Left forelimb (tissue), 1 donor: ENCODE results near the gene SV2C.
"Not testable (repeated sequence)": the region's sequence is repeated elsewhere in the genome, so short reads cannot be mapped to it uniquely, and the experiment has no call there.

ENCODE experiments used
- DNase-seq: peaks from one replicate; pipeline ENCODE4 v3.0.0-alpha.2; 2018; ENCODE audit warnings: low spot score

SV2C gene

GRCh38 chr5:76199336-76200318 is 116.4 kb downstream of the SV2C start:
- DNase-seq = no peak

GRCh38 chr5:76202182-76202581 is 119.0 kb downstream of the SV2C start:
- no peak for DNase-seq

- DNase-seq = no peak
Measured at GRCh38 chr5:76204191-76204590, 121.0 kb downstream of the SV2C start.

DNA sequence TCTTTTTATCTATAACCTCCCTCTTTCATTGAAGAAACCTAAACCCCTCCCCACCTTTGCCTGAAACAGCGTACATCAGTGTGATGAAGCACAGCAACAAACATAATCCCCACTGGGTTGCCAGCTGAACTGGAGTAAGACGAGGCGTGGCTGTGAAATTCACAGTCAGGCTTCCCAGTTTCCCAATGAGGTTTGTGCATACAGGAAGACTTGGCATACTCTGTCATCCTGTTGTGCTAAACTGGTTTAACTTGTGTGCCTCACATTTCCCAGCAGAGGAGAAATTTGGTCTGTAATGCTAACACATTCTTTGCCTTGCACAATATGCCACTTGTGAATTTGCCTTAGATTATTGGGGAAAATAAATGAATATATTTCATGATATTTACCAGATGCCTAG is 121.5 kb downstream of the SV2C start:
- DNase-seq = no peak

- DNase-seq = no peak
Measured at GRCh38 chr5:76207120-76207519, 123.9 kb downstream of the SV2C start.

DNA sequence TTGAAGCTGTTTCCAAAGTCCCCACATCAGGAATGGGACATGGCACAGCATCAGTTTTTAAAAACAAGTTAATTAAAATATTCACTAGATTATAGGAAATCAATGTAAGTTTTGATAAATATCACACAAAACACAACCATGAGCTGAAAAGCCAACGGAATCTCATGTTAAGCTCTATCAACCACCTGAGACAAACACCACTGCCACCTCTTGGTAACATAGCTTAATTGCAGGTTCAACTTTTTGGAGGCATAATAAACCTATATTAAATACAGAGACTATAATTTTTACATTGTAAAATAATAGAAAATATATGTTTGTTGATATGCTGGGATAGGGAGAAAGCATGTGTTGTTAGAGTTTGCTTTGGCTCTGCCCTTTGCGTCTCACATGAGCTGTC is 126.1 kb downstream of the SV2C start:
- DNase-seq = no peak

GRCh38 chr5:76210946-76211345 is 127.8 kb downstream of the SV2C start:
- no peak for DNase-seq

DNA sequence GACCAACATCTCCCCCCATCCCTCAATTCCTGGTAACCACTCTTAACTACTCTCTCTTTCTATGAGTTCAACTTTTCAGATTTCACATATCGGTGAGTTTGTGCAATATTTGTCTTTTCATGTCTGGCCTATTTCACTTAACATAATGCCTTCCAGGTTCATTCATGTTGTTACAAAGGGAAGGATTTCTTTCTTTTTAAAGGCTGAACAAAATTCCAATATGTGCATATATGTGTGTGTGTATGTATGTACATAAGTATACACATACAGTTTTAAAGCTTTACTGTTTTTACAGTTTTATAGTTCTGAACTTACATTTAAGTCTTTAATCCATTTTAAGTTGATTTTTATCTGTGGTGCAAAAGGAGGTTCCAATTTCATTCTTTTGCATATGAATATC is 130.7 kb downstream of the SV2C start:
- no peak for DNase-seq

- no peak for DNase-seq
Measured at GRCh38 chr5:76216748-76217147, 133.6 kb downstream of the SV2C start.

- DNase-seq = no peak
Measured at GRCh38 chr5:76219636-76220035, 136.5 kb downstream of the SV2C start.

GRCh38 chr5:76221311-76221710 is 138.1 kb downstream of the SV2C start:
- no peak for DNase-seq

DNA sequence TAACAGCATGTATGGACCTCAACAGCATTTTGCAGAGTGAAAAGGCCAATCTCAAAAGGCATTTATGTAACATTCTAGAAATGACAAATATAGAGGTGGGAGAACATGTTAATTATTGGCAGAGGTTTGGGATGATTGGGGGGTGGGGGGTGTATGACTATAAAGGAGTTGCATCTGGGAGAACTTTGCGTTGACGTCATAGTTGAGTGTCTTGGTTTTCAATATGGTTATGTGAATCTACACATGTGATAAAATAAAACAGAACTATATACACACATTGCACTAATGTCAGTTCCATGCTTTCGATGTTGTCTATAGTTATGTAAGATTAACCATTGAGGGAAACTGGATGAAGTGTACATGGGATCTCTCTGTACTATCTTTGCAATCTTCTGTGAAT is 139.1 kb downstream of the SV2C start:
- DNase-seq = no peak

DNA sequence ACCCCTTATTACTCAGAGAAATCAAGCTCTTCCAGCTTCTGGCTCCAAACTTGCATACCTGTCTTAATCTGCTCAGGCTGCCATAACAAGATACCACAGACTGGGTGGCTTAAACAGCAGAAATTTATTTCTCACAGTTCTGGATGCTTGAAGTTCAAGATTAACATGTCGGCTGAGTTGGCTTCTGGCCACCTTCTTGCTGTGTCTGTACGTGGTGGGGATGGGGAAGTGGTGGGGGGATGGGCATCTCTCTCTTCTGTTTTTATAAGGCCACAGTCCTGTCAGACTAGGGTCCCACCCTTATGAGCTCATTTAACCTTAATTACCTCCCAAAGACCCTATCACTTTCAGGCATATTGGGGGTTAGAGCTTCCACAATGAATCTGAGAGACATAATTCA is 140.5 kb downstream of the SV2C start:
- no peak for DNase-seq

GRCh38 chr5:76224898-76225297 is 141.7 kb downstream of the SV2C start:
- no peak for DNase-seq

- DNase-seq = no peak
Measured at GRCh38 chr5:76225336-76225735, 142.2 kb downstream of the SV2C start.

DNA sequence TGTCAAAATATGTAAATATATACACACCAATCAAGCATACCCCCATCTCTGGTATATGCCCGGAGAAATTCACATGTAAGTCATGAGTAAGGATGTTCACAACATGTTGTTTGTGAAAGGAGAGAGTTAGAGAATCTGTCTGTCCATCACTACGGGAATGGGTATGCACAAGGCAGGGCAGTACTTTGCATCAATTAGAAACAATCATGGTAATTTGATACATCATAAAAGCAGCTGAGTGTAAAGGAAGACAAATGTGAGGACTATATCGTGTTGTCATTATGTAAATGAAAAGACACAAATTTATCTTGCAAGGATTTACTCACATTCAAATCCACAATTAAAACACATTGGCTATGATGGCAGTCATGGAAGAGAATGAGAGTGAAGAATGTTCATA is 146.7 kb downstream of the SV2C start:
- DNase-seq = no peak

- DNase-seq = no peak
Measured at GRCh38 chr5:76230711-76231285, 147.6 kb downstream of the SV2C start.

GRCh38 chr5:76234665-76235064 is 151.5 kb downstream of the SV2C start:
- no peak for DNase-seq

- no peak for DNase-seq
Measured at GRCh38 chr5:76236684-76237083, 153.5 kb downstream of the SV2C start.

- DNase-seq = no peak
Measured at GRCh38 chr5:76240336-76240735, 157.2 kb downstream of the SV2C start.

GRCh38 chr5:76242155-76242554 is 159.0 kb downstream of the SV2C start:
- DNase-seq = not testable (repeated sequence)

GRCh38 chr5:76245590-76245989 is 162.4 kb downstream of the SV2C start:
- no peak for DNase-seq

DNA sequence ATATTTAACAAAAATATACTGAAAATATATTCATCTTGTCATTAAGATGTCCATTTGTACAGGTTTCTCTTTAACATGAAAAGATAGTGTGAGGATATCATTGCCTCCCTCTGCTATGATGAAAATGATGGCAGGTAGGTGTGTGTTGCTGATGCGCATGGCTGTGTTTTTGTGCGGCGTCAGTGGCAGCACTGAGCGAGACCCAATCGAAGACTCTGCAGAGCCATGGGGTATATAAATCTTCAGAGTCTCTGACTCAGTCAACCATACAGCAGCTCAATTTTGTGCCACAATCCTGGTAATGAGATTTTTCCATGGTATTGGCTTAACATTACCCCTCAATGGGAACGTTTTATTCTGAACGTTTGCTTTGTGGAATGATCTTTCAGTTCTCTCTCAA is 166.4 kb downstream of the SV2C start:
- no peak for DNase-seq

DNA sequence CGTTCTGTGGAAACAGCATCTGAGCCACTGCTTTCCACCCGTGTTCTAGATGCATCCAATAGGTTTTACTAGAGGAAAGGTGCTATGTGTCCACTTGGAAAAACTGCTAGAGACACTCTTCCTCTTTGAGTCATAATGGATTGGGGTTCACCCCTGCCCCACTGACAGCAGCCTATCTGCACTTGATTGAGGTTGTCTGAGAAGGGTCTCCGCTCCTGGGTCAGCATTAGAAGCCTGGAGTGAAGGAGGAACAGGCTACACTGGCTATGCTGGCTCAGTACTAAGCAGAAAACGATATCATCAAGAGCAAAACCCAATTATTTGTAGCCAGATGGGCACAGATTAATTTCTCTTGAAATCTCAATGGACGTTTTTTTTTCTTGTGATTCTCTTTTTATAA is 167.3 kb downstream of the SV2C start:
- no peak for DNase-seq
